ENCODE data around the gene INS.
"Not testable (repeated sequence)": the region's sequence is repeated elsewhere in the genome, so short reads cannot be mapped to it uniquely, and the experiment has no call there.

INS gene

DNA sequence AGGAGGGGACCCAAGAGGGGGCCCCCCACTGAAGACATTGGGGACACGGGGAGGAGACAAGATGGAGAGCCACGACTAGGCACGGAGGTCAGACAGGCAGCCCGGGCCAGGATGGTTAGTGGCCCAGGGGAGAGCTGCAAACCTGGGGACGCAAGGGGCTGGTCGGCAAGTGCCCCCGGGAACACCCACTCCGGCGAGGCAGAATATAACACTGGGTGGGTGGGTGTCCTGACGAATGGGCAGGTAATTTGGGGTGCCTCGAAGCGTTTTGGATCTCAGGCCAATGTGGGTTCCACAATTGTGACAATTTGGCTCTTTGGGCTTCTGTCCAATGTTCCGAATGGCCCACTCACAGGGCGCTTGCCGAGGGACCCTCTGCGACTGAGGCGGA, 31.7 kb downstream of the INS start:
- no peaks in the 10 kb centered on the region for H3K36me3 ChIP-seq (ENCODE audit: control insufficient read depth in 2 of 2, insufficient read depth in 2 of 2, low read length in 2 of 2)

DNA sequence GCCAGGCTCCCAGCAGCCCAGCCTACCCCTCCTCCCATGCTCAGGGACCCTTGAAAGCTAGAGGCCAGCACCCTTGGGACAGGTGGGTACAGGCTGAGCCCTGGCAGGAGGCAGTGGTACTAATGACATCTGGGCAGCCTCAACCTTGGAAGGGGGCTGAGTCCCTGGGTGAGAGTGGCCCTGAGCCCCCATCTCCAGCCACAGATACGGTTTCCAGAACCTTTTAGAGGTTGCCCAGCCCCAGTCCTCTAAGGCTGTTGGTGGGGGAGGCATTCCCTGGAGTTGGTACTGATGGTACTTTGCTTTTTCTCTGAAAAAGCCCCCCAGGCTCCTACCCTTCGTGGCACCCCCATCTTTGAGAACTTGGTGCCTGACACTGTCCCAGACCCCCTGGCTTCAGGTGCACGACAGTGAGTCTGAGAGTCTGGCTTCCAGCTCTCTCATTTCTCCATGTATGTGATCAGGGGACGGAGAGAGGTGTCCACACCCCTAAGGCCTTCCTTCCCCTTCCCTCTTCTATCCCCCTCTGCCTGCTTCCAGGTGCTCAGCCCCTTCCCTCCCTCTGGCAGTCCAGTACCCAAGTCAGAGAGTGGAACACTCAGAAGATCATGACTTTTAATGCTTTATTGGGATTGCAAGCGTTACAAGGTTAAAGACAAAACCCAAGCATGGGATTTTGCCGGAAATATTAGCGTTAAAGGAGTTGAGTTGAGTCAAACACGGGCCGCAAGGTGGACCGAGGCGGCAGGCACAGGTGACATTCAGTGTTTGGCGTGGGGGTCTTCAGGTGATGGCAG, 32.3 kb downstream of the INS start:
- Histone ChIP-seq H3K9ac (ENCODE audit: low read length in 2 of 2) (no peak overlapping the region), H3K9me3 (ENCODE audit: control insufficient read depth in 2 of 2, low read length in 2 of 2) (no peaks in the 10 kb centered on the region), H3K27me3 (ENCODE audit: control insufficient read depth in 1 of 2, insufficient read depth in 2 of 2, low read length in 2 of 2) (peaks cover 5 to 19% of the 10 kb centered on the region in 2 donors), H3K4me1 (ENCODE audit: control insufficient read depth, insufficient read depth, low read length) (no peaks in the 10 kb centered on the region), H3K27ac (ENCODE audit: low read length) (no peak overlapping the region), H3K36me3 (ENCODE audit: control insufficient read depth in 2 of 2, insufficient read depth in 2 of 2, low read length in 2 of 2) (no peaks in the 10 kb centered on the region), H3K4me3 (ENCODE audit: low read length in 2 of 2) (no peak overlapping the region)

More for the DNA sequence above, 31.7 kb downstream of the INS start:
- H3K27ac ChIP-seq (ENCODE audit: low read length) = no peak overlapping the region
- H3K4me3 ChIP-seq (ENCODE audit: low read length in 2 of 2) = no peak overlapping the region
- no peaks in the 10 kb centered on the region for H3K4me1 ChIP-seq (ENCODE audit: control insufficient read depth, insufficient read depth, low read length)
- no peaks in the 10 kb centered on the region for H3K9me3 ChIP-seq (ENCODE audit: control insufficient read depth in 2 of 2, low read length in 2 of 2)
- H3K27me3 ChIP-seq (ENCODE audit: control insufficient read depth in 1 of 2, insufficient read depth in 2 of 2, low read length in 2 of 2) = peaks cover 11 to 20% of the 10 kb centered on the region in 2 donors
- no peak overlapping the region for H3K9ac ChIP-seq (ENCODE audit: low read length in 2 of 2)

DNA sequence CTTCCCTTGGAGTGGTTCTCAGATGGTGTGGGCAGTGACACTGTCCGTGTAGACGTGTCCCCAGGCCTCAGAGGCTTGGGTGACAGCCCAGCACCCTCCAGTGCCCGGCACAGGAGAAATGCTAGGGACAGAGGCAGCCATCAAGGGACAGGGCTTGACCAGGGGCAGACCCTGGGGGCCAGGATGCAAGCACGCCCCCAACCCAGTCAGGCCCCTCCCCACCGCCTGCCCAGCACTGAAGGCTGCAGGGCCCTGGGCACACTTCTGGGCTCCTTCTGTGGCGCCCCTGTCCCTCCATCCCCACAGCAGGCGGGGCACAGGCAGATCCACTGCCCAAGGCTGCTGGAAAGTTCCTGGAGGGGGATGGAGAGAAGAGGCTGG, 32.9 kb downstream of the INS start:
- Histone ChIP-seq H3K4me3 (ENCODE audit: low read length in 2 of 2) (no peak overlapping the region), H3K27ac (ENCODE audit: low read length) (no peak overlapping the region), H3K4me1 (ENCODE audit: control insufficient read depth, insufficient read depth, low read length) (no peaks in the 10 kb centered on the region), H3K9me3 (ENCODE audit: control insufficient read depth in 2 of 2, low read length in 2 of 2) (no peaks in the 10 kb centered on the region), H3K9ac (ENCODE audit: low read length in 2 of 2) (no peak overlapping the region), H3K27me3 (ENCODE audit: control insufficient read depth in 1 of 2, insufficient read depth in 2 of 2, low read length in 2 of 2) (peaks cover 3 to 15% of the 10 kb centered on the region in 2 donors), H3K36me3 (ENCODE audit: control insufficient read depth in 2 of 2, insufficient read depth in 2 of 2, low read length in 2 of 2) (no peaks in the 10 kb centered on the region)

GRCh38 chr11:2127482-2128129, 33.4 kb downstream of the INS start:
- no peaks in the 10 kb centered on the region for H3K4me1 ChIP-seq (ENCODE audit: control insufficient read depth, insufficient read depth, low read length)
- no peaks in the 10 kb centered on the region for H3K9me3 ChIP-seq (ENCODE audit: control insufficient read depth in 2 of 2, low read length in 2 of 2)
- H3K27ac ChIP-seq (ENCODE audit: low read length) = no peak overlapping the region
- H3K9ac ChIP-seq (ENCODE audit: low read length in 2 of 2) = no peak overlapping the region
- H3K4me3 ChIP-seq (ENCODE audit: low read length in 2 of 2) = no peak overlapping the region
- H3K36me3 ChIP-seq (ENCODE audit: control insufficient read depth in 2 of 2, insufficient read depth in 2 of 2, low read length in 2 of 2) = no peaks in the 10 kb centered on the region
- H3K27me3 ChIP-seq (ENCODE audit: control insufficient read depth in 1 of 2, insufficient read depth in 2 of 2, low read length in 2 of 2) = peaks cover 7 to 14% of the 10 kb centered on the region in 2 donors

DNA sequence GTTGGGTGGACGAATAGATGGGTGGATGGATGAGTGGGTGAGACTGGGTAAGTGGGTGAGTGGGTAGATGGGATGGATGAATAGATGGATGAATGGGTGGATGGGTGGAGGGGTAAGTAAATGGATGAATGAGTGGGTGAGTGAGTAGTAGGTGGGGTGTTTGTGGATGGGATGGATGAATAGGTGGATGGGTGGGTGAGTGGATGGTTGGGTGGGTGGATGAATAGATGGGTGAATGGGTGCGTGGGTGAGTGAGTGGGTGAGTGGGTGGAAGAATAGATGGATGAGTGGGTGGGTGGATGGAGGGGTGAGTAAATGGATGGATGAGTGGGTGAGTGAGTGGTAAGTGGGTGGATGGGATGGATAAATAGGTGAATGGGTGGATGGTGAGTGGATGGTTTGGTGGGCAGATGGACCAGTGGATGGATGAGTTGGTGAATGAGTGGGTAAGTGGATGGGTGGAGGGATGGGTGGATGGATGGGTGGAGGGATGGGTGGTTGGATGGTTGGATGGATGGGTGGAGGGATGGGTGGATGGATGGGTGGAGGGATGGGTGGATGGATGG, 34.4 kb downstream of the INS start:
- Histone ChIP-seq H3K27ac (ENCODE audit: low read length) (no peak overlapping the region), H3K36me3 (ENCODE audit: control insufficient read depth in 2 of 2, insufficient read depth in 2 of 2, low read length in 2 of 2) (no peaks in the 10 kb centered on the region), H3K4me1 (ENCODE audit: control insufficient read depth, insufficient read depth, low read length) (no peaks in the 10 kb centered on the region), H3K27me3 (ENCODE audit: control insufficient read depth in 1 of 2, insufficient read depth in 2 of 2, low read length in 2 of 2) (peaks cover 9 to 17% of the 10 kb centered on the region in 2 donors), H3K9ac (ENCODE audit: low read length in 2 of 2) (no peak overlapping the region), H3K4me3 (ENCODE audit: low read length in 2 of 2) (no peak overlapping the region), H3K9me3 (ENCODE audit: control insufficient read depth in 2 of 2, low read length in 2 of 2) (no peaks in the 10 kb centered on the region)

DNA sequence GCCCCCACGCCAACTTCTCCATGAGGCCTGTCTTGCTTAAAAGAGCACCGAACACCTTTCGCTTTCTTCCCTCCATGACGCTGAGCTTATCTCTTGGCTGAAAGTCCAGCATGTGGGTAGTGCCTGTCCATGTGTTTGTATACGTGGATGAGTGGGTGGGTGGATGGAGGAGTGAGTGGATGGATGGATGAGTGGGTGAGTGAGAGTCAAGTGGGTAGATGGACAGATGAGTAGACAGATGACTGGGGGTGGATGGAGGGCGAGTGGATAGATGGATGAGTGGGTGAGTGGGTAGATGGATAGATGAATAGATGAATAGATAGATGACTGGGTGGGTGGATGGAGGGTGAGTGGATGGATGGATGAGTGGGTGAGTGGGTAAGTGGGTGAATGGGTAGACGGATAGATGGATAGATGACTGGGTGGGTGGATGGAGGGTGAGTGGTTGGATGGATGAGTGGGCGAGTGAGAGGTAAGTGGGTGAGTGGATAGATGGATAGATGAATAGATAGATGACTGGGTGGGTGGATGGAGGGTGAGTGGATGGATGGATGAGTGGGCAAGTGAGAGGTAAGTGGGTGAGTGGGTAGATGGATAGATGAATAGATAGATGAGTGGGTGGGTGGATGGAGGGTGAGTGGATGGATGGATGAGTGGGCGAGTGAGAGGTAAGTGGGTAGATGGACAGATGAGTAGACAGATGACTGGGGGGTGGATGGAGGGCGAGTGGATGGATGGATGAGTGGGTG, 36.1 kb downstream of the INS start:
- not testable (repeated sequence) for H3K36me3 ChIP-seq (ENCODE audit: control insufficient read depth in 2 of 2, insufficient read depth in 2 of 2, low read length in 2 of 2); H3K4me1 ChIP-seq (ENCODE audit: control insufficient read depth, insufficient read depth, low read length); H3K9ac ChIP-seq (ENCODE audit: low read length in 2 of 2); H3K27ac ChIP-seq (ENCODE audit: low read length); H3K9me3 ChIP-seq (ENCODE audit: control insufficient read depth in 2 of 2, low read length in 2 of 2); H3K4me3 ChIP-seq (ENCODE audit: low read length in 2 of 2)
- H3K27me3 ChIP-seq (ENCODE audit: control insufficient read depth in 1 of 2, insufficient read depth in 2 of 2, low read length in 2 of 2) = peaks cover 16 to 23% of the 10 kb centered on the region in 2 donors

- H3K9me3 ChIP-seq (ENCODE audit: control insufficient read depth in 2 of 2, low read length in 2 of 2) = no peaks in the 10 kb centered on the region
- H3K36me3 ChIP-seq (ENCODE audit: control insufficient read depth in 2 of 2, insufficient read depth in 2 of 2, low read length in 2 of 2) = no peaks in the 10 kb centered on the region
- H3K9ac ChIP-seq (ENCODE audit: low read length in 2 of 2) = no peak overlapping the region
- no peaks in the 10 kb centered on the region for H3K4me1 ChIP-seq (ENCODE audit: control insufficient read depth, insufficient read depth, low read length)
- H3K27ac ChIP-seq (ENCODE audit: low read length) = no peak overlapping the region
- peaks cover 10 to 23% of the 10 kb centered on the region in 2 donors for H3K27me3 ChIP-seq (ENCODE audit: control insufficient read depth in 1 of 2, insufficient read depth in 2 of 2, low read length in 2 of 2)
- H3K4me3 ChIP-seq (ENCODE audit: low read length in 2 of 2) = no peak overlapping the region
Observed at GRCh38 chr11:2123628-2123960, 37.4 kb downstream of the INS start.

GRCh38 chr11:2122907-2123627, 37.9 kb downstream of the INS start:
- peaks cover 10 to 23% of the 10 kb centered on the region in 2 donors for H3K27me3 ChIP-seq (ENCODE audit: control insufficient read depth in 1 of 2, insufficient read depth in 2 of 2, low read length in 2 of 2)
- no peaks in the 10 kb centered on the region for H3K9me3 ChIP-seq (ENCODE audit: control insufficient read depth in 2 of 2, low read length in 2 of 2)

GRCh38 chr11:2122222-2122906, 38.6 kb downstream of the INS start:
- H3K27me3 ChIP-seq (ENCODE audit: control insufficient read depth in 1 of 2, insufficient read depth in 2 of 2, low read length in 2 of 2) = peaks cover 8 to 23% of the 10 kb centered on the region in 2 donors
- no peak overlapping the region for H3K9ac ChIP-seq (ENCODE audit: low read length in 2 of 2)
- no peak overlapping the region for H3K27ac ChIP-seq (ENCODE audit: low read length)
- no peaks in the 10 kb centered on the region for H3K4me1 ChIP-seq (ENCODE audit: control insufficient read depth, insufficient read depth, low read length)
- no peaks in the 10 kb centered on the region for H3K36me3 ChIP-seq (ENCODE audit: control insufficient read depth in 2 of 2, insufficient read depth in 2 of 2, low read length in 2 of 2)
- peaks cover under 1 to 2% of the 10 kb centered on the region in 2 donors for H3K9me3 ChIP-seq (ENCODE audit: control insufficient read depth in 2 of 2, low read length in 2 of 2)
- no peak overlapping the region for H3K4me3 ChIP-seq (ENCODE audit: low read length in 2 of 2)

More at GRCh38 chr11:2122907-2123627, 37.9 kb downstream of the INS start:
- Histone ChIP-seq H3K4me3 (ENCODE audit: low read length in 2 of 2) (no peak overlapping the region), H3K27ac (ENCODE audit: low read length) (no peak overlapping the region), H3K9ac (ENCODE audit: low read length in 2 of 2) (no peak overlapping the region), H3K4me1 (ENCODE audit: control insufficient read depth, insufficient read depth, low read length) (no peaks in the 10 kb centered on the region), H3K36me3 (ENCODE audit: control insufficient read depth in 2 of 2, insufficient read depth in 2 of 2, low read length in 2 of 2) (no peaks in the 10 kb centered on the region)

Data from stomach smooth muscle (tissue), 2 donors.